ENCODE data around the gene OR10D3.

- TF ChIP-seq, protein P1, sequence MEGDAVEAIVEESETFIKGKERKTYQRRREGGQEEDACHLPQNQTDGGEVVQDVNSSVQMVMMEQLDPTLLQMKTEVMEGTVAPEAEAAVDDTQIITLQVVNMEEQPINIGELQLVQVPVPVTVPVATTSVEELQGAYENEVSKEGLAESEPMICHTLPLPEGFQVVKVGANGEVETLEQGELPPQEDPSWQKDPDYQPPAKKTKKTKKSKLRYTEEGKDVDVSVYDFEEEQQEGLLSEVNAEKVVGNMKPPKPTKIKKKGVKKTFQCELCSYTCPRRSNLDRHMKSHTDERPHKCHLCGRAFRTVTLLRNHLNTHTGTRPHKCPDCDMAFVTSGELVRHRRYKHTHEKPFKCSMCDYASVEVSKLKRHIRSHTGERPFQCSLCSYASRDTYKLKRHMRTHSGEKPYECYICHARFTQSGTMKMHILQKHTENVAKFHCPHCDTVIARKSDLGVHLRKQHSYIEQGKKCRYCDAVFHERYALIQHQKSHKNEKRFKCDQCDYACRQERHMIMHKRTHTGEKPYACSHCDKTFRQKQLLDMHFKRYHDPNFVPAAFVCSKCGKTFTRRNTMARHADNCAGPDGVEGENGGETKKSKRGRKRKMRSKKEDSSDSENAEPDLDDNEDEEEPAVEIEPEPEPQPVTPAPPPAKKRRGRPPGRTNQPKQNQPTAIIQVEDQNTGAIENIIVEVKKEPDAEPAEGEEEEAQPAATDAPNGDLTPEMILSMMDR (IDR thresholded peaks at IDR 0.05) = no peak
- no peak for TF ChIP-seq POLR2A (IDR thresholded peaks at IDR 0.05)
Measured at GRCh38 chr11:124167826-124168231, 15.3 kb upstream of the OR10D3 start.
